Esophagus muscularis mucosa (tissue), 4 donors: ENCODE data around the gene RTF1. TPM values are rescaled to one million over a fixed set of nuclear protein-coding genes. Genes with fewer than 3 reads are reported as not detected.
"Not testable (repeated sequence)": the region's sequence is repeated elsewhere in the genome, so short reads cannot be mapped to it uniquely, and the experiment has no call there.

Source experiments
- DNase-seq: peaks from one replicate; pipeline ENCODE4 v3.0.0-alpha.2; 2017; ENCODE audit errors: extremely low spot score
- H3K27ac ChIP-seq, 4 donors: fragments of 200-600 bp; sonication (generic); replicated peaks in 1 of 4; 1 replicate in 3 of 4; 2 replicates in 1 of 4; pipeline ENCODE4 v1.5.1; 2016 to 2019; ENCODE audit warnings: mild to moderate bottlenecking in 1 of 4
- H3K27me3 ChIP-seq, 4 donors: fragments of 200-600 bp; sonication (generic); one replicate each; pipeline versions ENCODE4 v1.5.1 to v1.6.0; 2016 to 2019
- H3K36me3 ChIP-seq, 4 donors: fragments of 200-600 bp; sonication (generic); one replicate each; pipeline ENCODE4 v1.5.1; 2016 to 2019
- H3K4me1 ChIP-seq, 4 donors: fragments of 200-600 bp; sonication (generic); one replicate each; pipeline ENCODE4 v1.5.1; 2016 to 2019
- H3K4me3 ChIP-seq, 4 donors: fragments of 200-600 bp; sonication (generic); 1 replicate in 2 of 4; 2 replicates in 2 of 4; pipeline ENCODE4 v1.5.1; 2016 to 2019; ENCODE audit warnings: mild to moderate bottlenecking in 4 of 4, moderate library complexity in 1 of 4
- H3K9me3 ChIP-seq, 4 donors: fragments of 200-600 bp; sonication (generic); 1 replicate in 3 of 4; 2 replicates in 1 of 4; pipeline ENCODE4 v1.5.1; 2016 to 2019
- EP300 ChIP-seq: sonication (generic); formaldehyde crosslinking; IDR thresholded peaks from one replicate; pipeline ENCODE4 v1.6.1; 2017; ENCODE audit warnings: antibody characterized with exemption
- POLR2A ChIP-seq: fragments of 450-650 bp; IDR thresholded peaks from one replicate; pipeline ENCODE4 v1.6.1; 2017; ENCODE audit warnings: antibody characterized with exemption, moderate library complexity, mild to moderate bottlenecking, low read depth
- POLR2AphosphoS5 ChIP-seq, 2 donors: sonication (generic); formaldehyde crosslinking; IDR thresholded peaks; one replicate each; pipeline ENCODE4 v1.6.1; 2017; ENCODE audit warnings: antibody characterized with exemption in 2 of 2
- WGBS: methylation state at CpG from one replicate; pipeline ENCODE4 v1.1.5; 2018; 5-methylcytosine and 5-hydroxymethylcytosine counted together
- intact Hi-C: fragments of 100-400 bp; cut with DNase I; formaldehyde crosslinking; loops from one replicate; pipeline ENCODE4 v1.15.1; 2023
- total RNA-seq, 4 donors: library from RNA; depleted of rRNA; stranded (reverse); fragments of >200 nt; gene quantifications; one replicate each; pipeline versions ENCODE4 v1.1.0 to v1.2.1, GENCODE V29; 2016
- TF ChIP-seq, protein P1 (sequence below), 3 experiments: fragments of 200-600 bp in 2 of 3; fragments of 450-650 bp in 1 of 3; sonication (generic) in 2 of 3; IDR thresholded peaks; one replicate each; pipeline ENCODE4 v1.5.1; 2017 to 2019; ENCODE audit warnings: antibody characterized with exemption in 3 of 3, mild to moderate bottlenecking in 2 of 3, moderate library complexity in 1 of 3

RTF1 gene
- total RNA-seq, 4 donors from 2014 or later: 31.5 to 37.7 (median 35.9) TPM

DNA sequence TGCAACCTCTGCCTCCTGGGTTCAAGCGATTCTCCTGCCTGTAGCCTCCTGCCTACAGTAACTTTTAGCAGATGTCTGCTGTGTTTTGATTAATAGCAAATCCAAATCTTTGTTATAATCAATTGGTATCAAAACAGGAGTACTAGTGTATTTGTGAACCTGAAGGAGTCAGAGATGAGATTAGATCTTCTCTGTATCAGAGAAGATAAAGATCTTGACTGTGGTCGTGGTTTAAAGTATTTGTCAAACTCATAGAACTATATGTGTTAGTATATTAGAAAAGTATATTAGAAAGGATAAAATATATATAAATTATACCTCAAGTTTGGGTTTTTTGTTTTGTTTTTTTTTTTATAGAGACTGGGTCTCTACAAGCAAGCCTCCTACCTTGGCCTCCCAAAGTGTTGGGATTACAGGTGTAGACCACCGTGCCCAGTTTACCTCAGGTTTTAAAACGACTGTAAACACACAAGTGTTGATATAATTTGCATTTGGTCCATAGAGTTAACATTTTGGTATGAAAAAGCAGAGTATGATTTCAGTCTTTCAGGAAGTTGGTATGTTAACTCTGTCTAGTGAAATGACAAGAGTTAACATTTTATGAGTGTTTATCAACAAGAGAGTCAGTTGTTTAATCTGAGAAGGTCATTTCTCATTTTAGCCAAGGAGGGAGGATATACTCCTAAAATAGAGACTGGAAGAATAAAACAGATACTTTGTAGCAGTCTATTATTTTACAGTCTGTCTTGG lies 18.3 kb downstream of the RTF1 start:
- no peaks in the 10 kb centered on the region for H3K9me3 ChIP-seq
- 61% methylated on average over 4 of the region's 4 CpGs for WGBS
- intact Hi-C loops: no loop called here
- H3K4me1 ChIP-seq: peaks cover 0 to 15% (median 9%) of the 10 kb centered on the region in 4 donors
- no peak overlapping the region for H3K27ac ChIP-seq
- no peaks in the 10 kb centered on the region for H3K27me3 ChIP-seq
- peaks cover 8 to 31% (median 18%) of the 10 kb centered on the region in 4 donors for H3K36me3 ChIP-seq
- H3K4me3 ChIP-seq: no peak overlapping the region
- no peak for DNase-seq
- no peak for TF ChIP-seq EP300
- TF ChIP-seq POLR2A: no peak

DNA sequence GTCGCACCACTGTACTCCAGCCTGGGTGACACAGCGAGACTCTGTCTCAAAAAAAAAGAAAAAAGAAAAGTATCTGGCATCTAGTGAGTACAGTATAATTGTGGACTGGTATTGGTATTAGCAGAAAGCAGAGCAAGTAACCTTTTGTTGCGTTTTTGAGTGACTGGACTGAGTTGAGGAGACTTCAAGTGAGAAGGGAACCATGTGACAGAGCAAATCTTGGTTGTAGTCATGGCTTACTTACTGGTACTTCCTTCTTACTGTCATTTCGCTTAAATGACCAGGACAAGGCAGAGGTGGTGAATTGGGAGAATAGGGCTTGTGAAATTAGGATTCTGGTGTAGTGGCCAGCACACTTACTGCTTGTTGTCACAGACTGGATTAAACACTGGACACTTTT lies 20.6 kb downstream of the RTF1 start:
- WGBS: 95% methylated on average over 4 of the region's 4 CpGs
- Histone ChIP-seq H3K4me1 (peaks cover 0 to 15% (median 9%) of the 10 kb centered on the region in 4 donors), H3K36me3 (peaks cover 12 to 51% (median 35%) of the 10 kb centered on the region in 4 donors), H3K9me3 (no peaks in the 10 kb centered on the region), H3K27ac (no peak overlapping the region), H3K4me3 (no peak overlapping the region), H3K27me3 (no peaks in the 10 kb centered on the region)
- intact Hi-C loops: no loop called here
- TF ChIP-seq EP300: no peak
- TF ChIP-seq, protein P1, sequence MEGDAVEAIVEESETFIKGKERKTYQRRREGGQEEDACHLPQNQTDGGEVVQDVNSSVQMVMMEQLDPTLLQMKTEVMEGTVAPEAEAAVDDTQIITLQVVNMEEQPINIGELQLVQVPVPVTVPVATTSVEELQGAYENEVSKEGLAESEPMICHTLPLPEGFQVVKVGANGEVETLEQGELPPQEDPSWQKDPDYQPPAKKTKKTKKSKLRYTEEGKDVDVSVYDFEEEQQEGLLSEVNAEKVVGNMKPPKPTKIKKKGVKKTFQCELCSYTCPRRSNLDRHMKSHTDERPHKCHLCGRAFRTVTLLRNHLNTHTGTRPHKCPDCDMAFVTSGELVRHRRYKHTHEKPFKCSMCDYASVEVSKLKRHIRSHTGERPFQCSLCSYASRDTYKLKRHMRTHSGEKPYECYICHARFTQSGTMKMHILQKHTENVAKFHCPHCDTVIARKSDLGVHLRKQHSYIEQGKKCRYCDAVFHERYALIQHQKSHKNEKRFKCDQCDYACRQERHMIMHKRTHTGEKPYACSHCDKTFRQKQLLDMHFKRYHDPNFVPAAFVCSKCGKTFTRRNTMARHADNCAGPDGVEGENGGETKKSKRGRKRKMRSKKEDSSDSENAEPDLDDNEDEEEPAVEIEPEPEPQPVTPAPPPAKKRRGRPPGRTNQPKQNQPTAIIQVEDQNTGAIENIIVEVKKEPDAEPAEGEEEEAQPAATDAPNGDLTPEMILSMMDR (IDR thresholded peaks at IDR 0.05): no peak
- TF ChIP-seq POLR2A: no peak
- TF ChIP-seq POLR2AphosphoS5 (IDR thresholded peaks at IDR 0.05): no peak
- no peak for DNase-seq

DNA sequence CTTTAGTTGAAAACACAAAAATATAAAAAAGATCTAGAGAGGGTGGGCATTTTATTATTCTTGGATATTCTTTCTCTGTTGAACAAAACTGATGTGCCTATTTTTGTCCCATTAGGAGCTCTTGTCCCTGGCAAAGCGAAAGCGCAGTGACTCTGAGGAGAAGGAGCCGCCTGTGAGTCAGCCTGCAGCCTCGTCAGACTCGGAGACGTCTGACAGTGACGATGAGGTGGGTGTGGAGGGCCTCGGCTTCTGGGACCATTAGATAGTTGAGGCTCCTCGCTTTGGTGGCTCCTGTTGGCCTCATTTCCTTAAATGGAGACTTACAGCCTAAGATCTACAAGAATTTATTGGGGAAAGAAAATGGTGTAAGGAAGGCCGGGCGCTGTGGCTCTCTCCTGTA lies 21.3 kb downstream of the RTF1 start:
- 91% methylated on average over 11 of the region's 11 CpGs for WGBS
- H3K9me3 ChIP-seq: no peaks in the 10 kb centered on the region
- TF ChIP-seq POLR2A: no peak
- TF ChIP-seq POLR2AphosphoS5 (IDR thresholded peaks at IDR 0.05): no peak
- TF ChIP-seq EP300: no peak
- TF ChIP-seq, protein P1 (IDR thresholded peaks at IDR 0.05): no peak
- no peak overlapping the region for H3K4me3 ChIP-seq
- no peaks in the 10 kb centered on the region for H3K27me3 ChIP-seq
- no peak overlapping the region for H3K27ac ChIP-seq
- peaks cover 0 to 15% (median 9%) of the 10 kb centered on the region in 4 donors for H3K4me1 ChIP-seq
- intact Hi-C loops: no loop called here
- H3K36me3 ChIP-seq: peaks cover 12 to 50% (median 39%) of the 10 kb centered on the region in 4 donors
- no peak for DNase-seq

DNA sequence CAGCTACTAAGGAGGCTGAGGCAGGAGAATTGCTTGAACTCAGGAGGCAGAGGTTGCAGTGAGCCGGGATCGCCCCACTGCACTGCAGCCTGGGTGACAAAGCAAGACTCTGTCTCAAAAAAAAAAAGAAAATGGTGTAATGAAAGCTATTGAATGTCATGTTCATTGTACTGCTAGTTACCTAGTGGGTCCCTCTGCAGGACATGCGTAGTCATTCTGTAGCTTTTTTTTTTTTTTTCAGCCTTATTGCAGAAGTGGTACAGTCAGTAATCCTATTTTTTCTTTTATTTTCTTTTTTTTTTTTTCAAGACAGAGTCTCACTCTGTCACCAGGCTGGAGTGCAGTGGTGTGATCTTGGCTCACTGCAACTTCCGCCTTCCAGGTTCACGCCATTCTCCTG lies 21.9 kb downstream of the RTF1 start:
- intact Hi-C loops, H3K27ac ChIP-seq, DNase-seq, H3K27me3 ChIP-seq, H3K9me3 ChIP-seq, H3K4me3 ChIP-seq: not testable (repeated sequence)
- peaks cover 12 to 49% (median 43%) of the 10 kb centered on the region in 4 donors for H3K36me3 ChIP-seq
- 97% methylated on average over 5 of the region's 5 CpGs for WGBS
- peaks cover 0 to 15% (median 9%) of the 10 kb centered on the region in 4 donors for H3K4me1 ChIP-seq

DNA sequence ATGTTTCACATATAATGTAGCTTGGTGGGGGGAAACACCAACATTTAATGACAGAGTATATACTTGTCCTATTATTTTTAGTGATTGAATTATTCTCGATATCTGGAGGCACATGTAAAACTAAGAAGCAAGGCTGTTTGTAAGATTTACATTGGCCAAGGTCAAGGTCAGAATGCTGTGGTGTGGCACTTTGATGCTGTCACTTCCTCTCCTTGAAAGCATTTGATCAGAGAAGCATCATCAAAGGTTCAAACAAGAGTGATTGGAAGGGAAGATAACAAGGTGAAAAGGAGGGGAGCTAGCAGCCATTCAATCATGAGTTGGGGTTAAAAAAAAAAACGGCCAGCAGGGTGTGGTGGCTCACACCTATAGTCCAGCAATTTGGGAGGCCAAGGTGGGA lies 26.4 kb downstream of the RTF1 start:
- DNase-seq: no peak
- Histone ChIP-seq H3K9me3 (no peaks in the 10 kb centered on the region), H3K36me3 (peaks cover 12 to 56% (median 44%) of the 10 kb centered on the region in 4 donors), H3K4me1 (no peaks in the 10 kb centered on the region), H3K27me3 (no peaks in the 10 kb centered on the region), H3K27ac (no peak overlapping the region), H3K4me3 (no peak overlapping the region)
- WGBS: 94% methylated on average over 2 of the region's 2 CpGs
- intact Hi-C loops: no loop called here
- TF ChIP-seq, protein P1 (IDR thresholded peaks at IDR 0.05): no peak
- TF ChIP-seq EP300: no peak

DNA sequence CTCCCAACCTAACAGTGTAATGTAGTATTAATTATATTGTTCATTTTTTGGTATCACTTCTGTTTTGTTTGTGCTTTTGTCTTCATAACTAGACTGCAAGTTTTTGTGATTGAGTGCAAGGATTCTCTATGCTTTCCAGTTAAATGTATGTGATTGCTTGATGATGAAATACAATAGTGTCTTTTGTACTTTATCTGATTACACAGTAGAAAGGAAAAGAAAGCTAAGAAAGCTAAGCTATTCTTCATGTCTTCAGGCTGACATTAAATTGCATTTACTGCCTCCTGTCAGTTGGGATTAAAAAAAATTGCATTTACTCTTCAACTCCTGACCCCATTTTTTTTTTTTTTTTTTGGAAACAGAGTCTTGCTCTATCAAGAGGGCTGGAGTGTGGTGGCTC lies 28.5 kb downstream of the RTF1 start:
- no peak overlapping the region for H3K27ac ChIP-seq
- H3K4me3 ChIP-seq: no peak overlapping the region
- no peak for DNase-seq
- no peak for TF ChIP-seq POLR2A
- TF ChIP-seq POLR2AphosphoS5 (IDR thresholded peaks at IDR 0.05): no peak
- TF ChIP-seq, protein P1 (IDR thresholded peaks at IDR 0.05): no peak
- TF ChIP-seq EP300: no peak
- no peaks in the 10 kb centered on the region for H3K27me3 ChIP-seq
- intact Hi-C loops: no loop called here
- H3K36me3 ChIP-seq: peaks cover 2 to 35% (median 26%) of the 10 kb centered on the region in 4 donors
- H3K9me3 ChIP-seq: no peaks in the 10 kb centered on the region
- H3K4me1 ChIP-seq: no peaks in the 10 kb centered on the region
